ENCODE measurements around the gene DLG2. TPM values are rescaled to one million over a fixed set of nuclear protein-coding genes. Genes with fewer than 3 reads are reported as not detected.
"Not testable (repeated sequence)": the region's sequence is repeated elsewhere in the genome, so short reads cannot be mapped to it uniquely, and the experiment has no call there.

The DLG2 gene
- total and polyA plus RNA-seq, 9 donors = 2.5 to 20.7 (median 12.0) TPM

GRCh38 chr11:83437939-83438338, 2189.2 kb downstream of the DLG2 start:
- H3K27me3 ChIP-seq = no peaks in the 10 kb centered on the region
- H3K4me3 ChIP-seq = no peak overlapping the region
- H3K36me3 ChIP-seq = no peaks in the 10 kb centered on the region
- no peak overlapping the region for H3K27ac ChIP-seq
- TF ChIP-seq CTCF (IDR thresholded peaks at IDR 0.05) (no peak), POLR2A (IDR thresholded peaks at IDR 0.05) (no peak), EP300 (IDR thresholded peaks at IDR 0.05) (no peak)
- WGBS, 3 donors = 79 to 81% (median 80%) methylated on average over 4 of the region's 4 CpGs
- intact Hi-C loops (cut with DNase I) = no loop called here
- no peak for DNase-seq
- no peaks in the 10 kb centered on the region for H3K4me1 ChIP-seq (ENCODE audit: insufficient read depth)
- H3K9me3 ChIP-seq = no peaks in the 10 kb centered on the region

- no peaks in the 10 kb centered on the region for H3K4me1 ChIP-seq (ENCODE audit: insufficient read depth)
- intact Hi-C loops (cut with DNase I) = no loop called here
- H3K4me3 ChIP-seq = no peak overlapping the region
- no peaks in the 10 kb centered on the region for H3K27me3 ChIP-seq
- no peaks in the 10 kb centered on the region for H3K36me3 ChIP-seq
- no peak for TF ChIP-seq POLR2A (IDR thresholded peaks at IDR 0.05)
- TF ChIP-seq CTCF (IDR thresholded peaks at IDR 0.05) = no peak
- TF ChIP-seq EP300 (IDR thresholded peaks at IDR 0.05) = no peak
- H3K27ac ChIP-seq = no peak overlapping the region
- DNase-seq = no peak
- H3K9me3 ChIP-seq = no peaks in the 10 kb centered on the region
- 91 to 93% (median 92%) methylated on average over 3 of the region's 3 CpGs for WGBS, 3 donors
Measured at GRCh38 chr11:83436855-83437254, 2190.3 kb downstream of the DLG2 start.

GRCh38 chr11:83434812-83435211, 2192.3 kb downstream of the DLG2 start:
- 63 to 72% (median 66%) methylated on average over 6 of the region's 6 CpGs for WGBS, 3 donors

GRCh38 chr11:83427943-83428342, 2199.2 kb downstream of the DLG2 start:
- 57 to 60% (median 57%) methylated on average over 2 of the region's 2 CpGs for WGBS, 3 donors
- no peaks in the 10 kb centered on the region for H3K9me3 ChIP-seq
- TF ChIP-seq POLR2A (IDR thresholded peaks at IDR 0.05) = no peak
- no peaks in the 10 kb centered on the region for H3K4me1 ChIP-seq (ENCODE audit: insufficient read depth)
- H3K27me3 ChIP-seq = no peaks in the 10 kb centered on the region
- no peak overlapping the region for H3K27ac ChIP-seq
- no peaks in the 10 kb centered on the region for H3K36me3 ChIP-seq
- no peak for DNase-seq
- intact Hi-C loops (cut with DNase I) = no loop called here
- no peak overlapping the region for H3K4me3 ChIP-seq

More at GRCh38 chr11:83434812-83435211, 2192.3 kb downstream of the DLG2 start:
- H3K36me3 ChIP-seq; H3K9me3 ChIP-seq; H3K4me1 ChIP-seq (ENCODE audit: insufficient read depth); DNase-seq; H3K27me3 ChIP-seq; H3K27ac ChIP-seq; intact Hi-C loops (cut with DNase I); H3K4me3 ChIP-seq: not testable (repeated sequence)

- Histone ChIP-seq H3K36me3 (no peaks in the 10 kb centered on the region), H3K9me3 (no peaks in the 10 kb centered on the region), H3K4me3 (no peak overlapping the region), H3K27ac (no peak overlapping the region), H3K4me1 (ENCODE audit: insufficient read depth) (no peaks in the 10 kb centered on the region), H3K27me3 (no peaks in the 10 kb centered on the region)
- DNase-seq = no peak
- TF ChIP-seq EP300 (IDR thresholded peaks at IDR 0.05) (no peak), CTCF (IDR thresholded peaks at IDR 0.05) (no peak), POLR2A (IDR thresholded peaks at IDR 0.05) (no peak)
- 45 to 63% (median 59%) methylated on average over 2 of the region's 2 CpGs for WGBS, 3 donors
- intact Hi-C loops (cut with DNase I) = no loop called here
Measured at GRCh38 chr11:83427501-83427900, 2199.6 kb downstream of the DLG2 start.

- intact Hi-C loops (cut with DNase I) = no loop called here
- Histone ChIP-seq H3K4me1 (ENCODE audit: insufficient read depth) (no peaks in the 10 kb centered on the region), H3K36me3 (no peaks in the 10 kb centered on the region), H3K9me3 (no peaks in the 10 kb centered on the region), H3K27me3 (no peaks in the 10 kb centered on the region), H3K4me3 (no peak overlapping the region), H3K27ac (no peak overlapping the region)
- DNase-seq = no peak
- TF ChIP-seq EP300 (IDR thresholded peaks at IDR 0.05) = no peak
- no peak for TF ChIP-seq POLR2A (IDR thresholded peaks at IDR 0.05)
- TF ChIP-seq CTCF (IDR thresholded peaks at IDR 0.05) = no peak
Measured at GRCh38 chr11:83425137-83425466, 2202.0 kb downstream of the DLG2 start.

Measured in ovary (tissue), 9 donors.